Measurements from ENCODE around the gene BCOR.

The BCOR gene

DNA sequence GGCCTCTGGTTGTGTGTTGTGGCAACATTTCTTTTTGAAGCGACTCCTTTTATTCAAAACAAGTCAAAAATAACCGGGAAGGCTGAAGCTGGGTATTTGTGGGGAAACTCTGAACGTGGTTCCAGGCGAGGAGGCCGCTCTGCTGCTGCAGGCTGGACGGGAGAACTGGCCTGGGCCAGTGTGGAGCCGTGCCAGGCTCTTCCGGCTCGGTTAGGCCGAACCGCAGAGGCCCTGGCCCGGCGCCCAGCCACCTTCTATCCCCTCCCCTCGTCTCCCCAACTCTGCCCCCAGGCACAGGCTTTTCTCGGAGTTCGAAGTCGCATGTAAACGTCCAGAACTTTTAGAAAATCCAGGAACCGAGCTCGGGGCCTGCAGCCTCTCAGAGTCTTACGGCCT is 2.4 kb upstream of the BCOR start:
- 0 out of 2 replicates have a peak, but pooled peaks have one; percentile 21 for TF ChIP-seq ZFX (IDR thresholded peaks at IDR 0.05)
- TF ChIP-seq, protein P1, sequence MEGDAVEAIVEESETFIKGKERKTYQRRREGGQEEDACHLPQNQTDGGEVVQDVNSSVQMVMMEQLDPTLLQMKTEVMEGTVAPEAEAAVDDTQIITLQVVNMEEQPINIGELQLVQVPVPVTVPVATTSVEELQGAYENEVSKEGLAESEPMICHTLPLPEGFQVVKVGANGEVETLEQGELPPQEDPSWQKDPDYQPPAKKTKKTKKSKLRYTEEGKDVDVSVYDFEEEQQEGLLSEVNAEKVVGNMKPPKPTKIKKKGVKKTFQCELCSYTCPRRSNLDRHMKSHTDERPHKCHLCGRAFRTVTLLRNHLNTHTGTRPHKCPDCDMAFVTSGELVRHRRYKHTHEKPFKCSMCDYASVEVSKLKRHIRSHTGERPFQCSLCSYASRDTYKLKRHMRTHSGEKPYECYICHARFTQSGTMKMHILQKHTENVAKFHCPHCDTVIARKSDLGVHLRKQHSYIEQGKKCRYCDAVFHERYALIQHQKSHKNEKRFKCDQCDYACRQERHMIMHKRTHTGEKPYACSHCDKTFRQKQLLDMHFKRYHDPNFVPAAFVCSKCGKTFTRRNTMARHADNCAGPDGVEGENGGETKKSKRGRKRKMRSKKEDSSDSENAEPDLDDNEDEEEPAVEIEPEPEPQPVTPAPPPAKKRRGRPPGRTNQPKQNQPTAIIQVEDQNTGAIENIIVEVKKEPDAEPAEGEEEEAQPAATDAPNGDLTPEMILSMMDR (conservative IDR thresholded peaks at IDR 0.05) = no peak
- H3K27ac ChIP-seq = peak overlapping the region; percentile 87

DNA sequence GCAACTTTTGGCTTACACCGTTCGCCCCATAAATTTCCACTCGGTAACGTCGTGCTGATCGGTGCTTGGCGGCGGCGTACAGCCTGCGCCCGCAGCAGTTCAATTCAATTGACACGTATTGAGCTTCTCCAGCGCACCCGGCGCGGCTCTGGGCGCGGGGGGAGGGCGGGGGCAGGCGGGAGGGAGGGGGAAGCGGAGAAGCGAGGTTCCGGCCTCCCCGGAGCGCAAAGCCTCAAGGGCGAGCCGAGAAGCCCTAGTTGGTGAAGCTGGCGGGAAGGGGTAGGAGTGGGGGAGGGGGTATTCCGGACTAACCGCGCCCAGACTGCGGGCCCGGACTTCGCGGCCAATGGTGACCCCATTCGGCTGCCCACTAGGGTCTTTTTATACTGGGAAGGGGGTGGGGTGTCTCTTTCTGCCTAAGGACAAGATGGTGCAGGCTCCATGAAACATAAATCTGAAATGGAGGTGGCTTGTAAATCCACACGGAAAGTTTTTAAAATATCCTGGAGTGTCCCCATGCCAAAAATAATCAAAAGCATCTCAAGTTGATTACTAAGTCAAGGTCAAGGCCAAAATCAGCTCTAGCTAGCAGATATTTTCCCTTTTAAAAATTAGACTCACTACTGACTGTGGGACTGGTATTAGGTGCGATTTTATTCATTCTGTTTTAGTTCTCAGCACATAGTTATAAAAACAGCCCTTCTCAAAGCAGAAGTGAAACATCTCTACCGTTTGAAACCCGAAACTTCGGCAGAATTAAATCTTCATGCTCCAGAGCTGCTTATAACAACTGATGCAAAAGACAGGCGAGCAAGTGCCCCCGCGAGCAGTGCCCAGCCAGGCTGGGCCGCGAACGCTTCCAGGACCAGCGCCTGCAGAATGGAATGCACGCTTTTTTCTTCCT is 1.5 kb upstream of the BCOR start:
- TF ChIP-seq, protein P1 (conservative IDR thresholded peaks at IDR 0.05) = no peak
- no peak for TF ChIP-seq ZFX (IDR thresholded peaks at IDR 0.05)
- H3K27ac ChIP-seq = peak overlapping the region; percentile 87

DNA sequence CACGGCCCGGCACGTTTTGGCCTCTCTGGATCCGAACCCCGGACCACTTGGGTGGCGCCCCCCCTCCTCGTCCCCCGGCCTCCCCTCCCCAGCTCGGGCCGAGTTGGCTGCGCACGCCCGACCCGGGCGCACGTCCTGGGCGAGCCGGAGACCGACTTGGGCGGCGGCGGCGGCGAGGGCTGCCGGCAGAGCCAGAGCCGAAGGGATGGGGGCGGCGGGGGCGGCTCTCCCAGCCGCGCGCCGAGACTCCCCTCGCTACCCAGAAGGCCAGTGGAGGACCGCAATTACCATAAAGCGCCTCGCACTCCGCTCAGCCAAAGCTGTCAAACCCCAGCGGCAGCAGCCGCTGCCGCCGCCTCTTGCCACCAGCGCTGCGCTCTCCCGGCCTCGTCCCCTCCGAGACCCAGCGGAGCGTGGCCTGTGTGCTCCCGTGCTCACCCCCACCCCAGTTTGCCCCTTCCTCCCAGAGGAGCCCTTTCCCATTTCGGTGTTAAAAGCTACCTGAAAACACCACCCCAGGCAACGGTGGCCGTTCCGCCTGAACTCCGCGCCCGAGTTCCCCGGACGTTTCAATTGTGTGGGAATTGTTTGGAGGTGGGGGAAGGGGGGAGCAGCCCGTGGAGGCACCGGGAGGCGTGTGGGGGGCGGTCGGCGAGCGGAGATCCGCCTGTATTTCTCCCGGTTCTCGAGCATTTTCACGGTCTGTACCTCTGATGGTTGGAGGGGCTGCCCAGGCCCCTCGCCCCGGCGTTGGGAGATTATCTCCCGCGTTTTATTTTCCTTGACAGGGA is 701 bp upstream of the BCOR start:
- H3K27ac ChIP-seq = peak overlapping the region; percentile 87
- TF ChIP-seq ZFX (IDR thresholded peaks at IDR 0.05) = no peak
- TF ChIP-seq, protein P1 (conservative IDR thresholded peaks at IDR 0.05) = no peak

GRCh38 chrX:40097141-40097503 is 636 bp downstream of the BCOR start:
- TF ChIP-seq, protein P1 (conservative IDR thresholded peaks at IDR 0.05) = no peak
- no peak for TF ChIP-seq ZFX (IDR thresholded peaks at IDR 0.05)
- peak overlapping the region; percentile 87 for H3K27ac ChIP-seq

DNA sequence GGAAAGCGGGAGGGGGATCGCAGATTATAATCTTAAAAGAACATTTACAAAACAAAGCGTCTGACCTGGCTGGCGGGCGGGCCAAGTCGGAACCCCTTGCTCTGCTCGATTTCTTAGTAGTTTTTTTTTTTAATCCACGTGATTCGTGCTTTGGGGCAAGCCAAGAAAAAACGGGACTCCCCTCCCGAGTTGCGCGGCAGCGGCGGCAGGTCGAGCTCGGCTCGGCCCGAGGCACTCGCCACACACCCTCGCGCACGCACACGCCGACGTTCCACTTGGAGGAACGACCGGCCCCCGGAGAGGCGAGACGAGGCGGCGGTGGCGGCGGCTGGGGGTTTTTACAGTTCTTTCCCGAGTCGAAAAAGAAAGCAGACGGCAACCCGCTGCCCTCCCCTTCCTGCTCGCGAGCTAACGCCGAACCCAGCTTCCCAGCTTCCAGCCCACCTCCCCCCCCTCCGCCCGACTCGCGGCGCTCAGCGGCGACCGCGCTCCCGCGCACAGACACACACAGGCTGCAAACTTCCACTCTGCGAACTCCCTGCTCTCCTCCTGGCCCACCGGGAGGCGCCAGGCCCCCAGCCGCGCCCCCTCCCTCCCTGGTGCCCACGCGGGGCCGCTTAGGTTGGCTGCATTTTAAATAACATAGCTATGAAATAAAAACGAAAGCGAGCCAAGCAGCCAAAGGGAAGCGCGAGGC is 1.2 kb downstream of the BCOR start:
- peak overlapping the region; percentile 87 for H3K27ac ChIP-seq
- TF ChIP-seq, protein P1 (conservative IDR thresholded peaks at IDR 0.05) = no peak
- TF ChIP-seq ZFX (IDR thresholded peaks at IDR 0.05) = no peak

GRCh38 chrX:40095583-40096394 is 2.0 kb downstream of the BCOR start:
- 0 out of 2 replicates have a peak, but pooled peaks have one; percentile 22 for TF ChIP-seq ZFX (IDR thresholded peaks at IDR 0.05)
- TF ChIP-seq, protein P1 (conservative IDR thresholded peaks at IDR 0.05) = no peak

More at GRCh38 chrX:40095583-40096394, 2.0 kb downstream of the BCOR start:
- peak overlapping the region; percentile 87 for H3K27ac ChIP-seq

Data from C4-2B (cell line).